Liver (tissue), 9 donors: Measurements from ENCODE around the gene CHST5. TPM values are rescaled to one million over a fixed set of nuclear protein-coding genes. Genes with fewer than 3 reads are reported as not detected.

Experiments used
- DNase-seq: peaks from one replicate; pipeline ENCODE4 v3.0.0-alpha.2; 2017; ENCODE audit warnings: low spot score
- H3K27ac ChIP-seq, 2 donors: one replicate each; pipeline ENCODE4 v1.7.0; 2013; ENCODE audit warnings: inconsistent platforms in 2 of 2, low read length in 2 of 2, control low read depth in 1 of 2, low read depth in 1 of 2, mild to moderate bottlenecking in 1 of 2
- H3K27me3 ChIP-seq, 4 donors: one replicate each; pipeline versions ENCODE4 v1.6.1 to v1.7.0; 2013; ENCODE audit warnings: low read length in 3 of 4, inconsistent platforms in 1 of 4, mild to moderate bottlenecking in 1 of 4, moderate library complexity in 1 of 4; ENCODE audit not compliant: control insufficient read depth in 4 of 4, insufficient read depth in 4 of 4
- H3K36me3 ChIP-seq, 4 donors: one replicate each; pipeline versions ENCODE4 v1.6.1 to v1.7.0; 2013; ENCODE audit warnings: low read length in 3 of 4, mild to moderate bottlenecking in 3 of 4, low read depth in 1 of 4, moderate library complexity in 1 of 4; ENCODE audit not compliant: control insufficient read depth in 4 of 4, insufficient read depth in 3 of 4
- H3K4me1 ChIP-seq, 4 donors: one replicate each; pipeline versions ENCODE4 v1.6.1 to v1.7.0; 2013; ENCODE audit warnings: low read length in 3 of 4, mild to moderate bottlenecking in 3 of 4, moderate library complexity in 1 of 4; ENCODE audit not compliant: control insufficient read depth in 4 of 4, insufficient read depth in 4 of 4
- H3K4me3 ChIP-seq, 3 donors: one replicate each; pipeline versions ENCODE4 v1.6.1 to v1.7.0; 2013; ENCODE audit warnings: low read length in 3 of 3, control low read depth in 1 of 3, low read depth in 1 of 3, mild to moderate bottlenecking in 1 of 3
- H3K9ac ChIP-seq, 2 donors: one replicate each; pipeline ENCODE4 v1.7.0; 2013; ENCODE audit warnings: low read length in 2 of 2, mild to moderate bottlenecking in 2 of 2, moderate library complexity in 2 of 2, control low read depth in 1 of 2, low read depth in 1 of 2
- H3K9me3 ChIP-seq, 4 donors: one replicate each; pipeline versions ENCODE4 v1.6.1 to v1.7.0; 2013; ENCODE audit warnings: low read length in 3 of 4; ENCODE audit not compliant: control insufficient read depth in 4 of 4
- FOXA1 ChIP-seq: IDR thresholded peaks from 2 replicates; pipeline ENCODE4 v1.6.1; 2016; ENCODE audit warnings: antibody characterized with exemption
- HNF4A ChIP-seq, 2 donors: conservative IDR thresholded peaks; 2 replicates each; pipeline ENCODE4 v1.6.1; 2016; ENCODE audit warnings: antibody characterized with exemption in 2 of 2, mild to moderate bottlenecking in 2 of 2
- HNF4G ChIP-seq: IDR thresholded peaks from 2 replicates; pipeline ENCODE4 v1.6.1; 2016; ENCODE audit warnings: antibody characterized with exemption
- JUND ChIP-seq, 2 donors: IDR thresholded peaks; 2 replicates each; pipeline ENCODE4 v1.6.1; 2016; ENCODE audit warnings: antibody characterized with exemption in 2 of 2
- RAD21 ChIP-seq, 2 donors: IDR thresholded peaks; 2 replicates each; pipeline ENCODE4 v1.6.1; 2016; ENCODE audit warnings: antibody characterized with exemption in 2 of 2, mild to moderate bottlenecking in 2 of 2
- RXRA ChIP-seq, 2 donors: IDR thresholded peaks; 2 replicates each; pipeline ENCODE4 v1.6.1; 2017 to 2018; ENCODE audit warnings: antibody characterized with exemption in 2 of 2, mild to moderate bottlenecking in 1 of 2
- TAF1 ChIP-seq: conservative IDR thresholded peaks from 2 replicates; pipeline ENCODE4 v1.6.1; 2016; ENCODE audit warnings: antibody characterized with exemption, mild to moderate bottlenecking
- YY1 ChIP-seq: IDR thresholded peaks from 2 replicates; pipeline ENCODE4 v1.6.1; 2016; ENCODE audit warnings: antibody characterized with exemption, mild to moderate bottlenecking
- WGBS: extraction: QIAGEN DNeasy Blood & Tissue Kit; methylation state at CpG from one replicate; pipeline ENCODE4 v1.1.7; 2013; 5-methylcytosine and 5-hydroxymethylcytosine counted together
- polyA plus RNA-seq, 2 donors: library from polyadenylated mRNA; stranded (reverse) in 1 of 2; unstranded in 1 of 2; fragments of 200-250 nt in 1 of 2; fragments of >200 nt in 1 of 2; fragmentation: Nextera tagmentation in 1 of 2; extraction: Ambion mirVana in 1 of 2; gene quantifications; one replicate each; pipeline versions ENCODE4 v1.2.1 to v1.2.3, GENCODE V29; 2013 to 2015
- total RNA-seq, 2 donors: library from RNA; depleted of rRNA; stranded (reverse); fragments of >200 nt; gene quantifications; one replicate each; pipeline ENCODE4 v1.2.3, GENCODE V29; 2014
- TF ChIP-seq, protein P1 (sequence below): IDR thresholded peaks from 2 replicates; pipeline ENCODE4 v1.6.1; 2016; ENCODE audit warnings: antibody characterized with exemption
- TF ChIP-seq, protein P2 (sequence below): fragments of 150-350 bp; IDR thresholded peaks from 2 replicates; pipeline ENCODE4 v1.5.1; 2017; ENCODE audit warnings: improper control_type of control experiment, low read depth, low read length; ENCODE audit not compliant: missing input control
- TF ChIP-seq, protein P3 (sequence below): IDR thresholded peaks from 2 replicates; pipeline ENCODE4 v1.6.1; 2016; ENCODE audit warnings: antibody characterized with exemption
- donor health status: healthy.
- donor health status: healthy.
- donor health status: healthy.
- donor health status: healthy.
- donor health status: healthy.

Gene CHST5
- total and polyA plus RNA-seq, 4 donors, result not detected

- H3K36me3 ChIP-seq, result no peaks in the 10 kb centered on the region
- no peaks in the 10 kb centered on the region for H3K4me1 ChIP-seq
- H3K27ac ChIP-seq, result no peak overlapping the region
- WGBS, result 82% methylated on average over 7 of the region's 7 CpGs
- DNase-seq, result no peak
- H3K4me3 ChIP-seq, result no peak overlapping the region
- TF ChIP-seq HNF4A (conservative IDR thresholded peaks at IDR 0.05) (no peak), RAD21 (IDR thresholded peaks at IDR 0.05) (no peak), HNF4G (no peak), YY1 (no peak), RXRA (IDR thresholded peaks at IDR 0.05) (no peak)
- TF ChIP-seq, protein P1, sequence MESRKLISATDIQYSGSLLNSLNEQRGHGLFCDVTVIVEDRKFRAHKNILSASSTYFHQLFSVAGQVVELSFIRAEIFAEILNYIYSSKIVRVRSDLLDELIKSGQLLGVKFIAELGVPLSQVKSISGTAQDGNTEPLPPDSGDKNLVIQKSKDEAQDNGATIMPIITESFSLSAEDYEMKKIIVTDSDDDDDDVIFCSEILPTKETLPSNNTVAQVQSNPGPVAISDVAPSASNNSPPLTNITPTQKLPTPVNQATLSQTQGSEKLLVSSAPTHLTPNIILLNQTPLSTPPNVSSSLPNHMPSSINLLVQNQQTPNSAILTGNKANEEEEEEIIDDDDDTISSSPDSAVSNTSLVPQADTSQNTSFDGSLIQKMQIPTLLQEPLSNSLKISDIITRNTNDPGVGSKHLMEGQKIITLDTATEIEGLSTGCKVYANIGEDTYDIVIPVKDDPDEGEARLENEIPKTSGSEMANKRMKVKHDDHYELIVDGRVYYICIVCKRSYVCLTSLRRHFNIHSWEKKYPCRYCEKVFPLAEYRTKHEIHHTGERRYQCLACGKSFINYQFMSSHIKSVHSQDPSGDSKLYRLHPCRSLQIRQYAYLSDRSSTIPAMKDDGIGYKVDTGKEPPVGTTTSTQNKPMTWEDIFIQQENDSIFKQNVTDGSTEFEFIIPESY, result no peak
- TF ChIP-seq, protein P2, sequence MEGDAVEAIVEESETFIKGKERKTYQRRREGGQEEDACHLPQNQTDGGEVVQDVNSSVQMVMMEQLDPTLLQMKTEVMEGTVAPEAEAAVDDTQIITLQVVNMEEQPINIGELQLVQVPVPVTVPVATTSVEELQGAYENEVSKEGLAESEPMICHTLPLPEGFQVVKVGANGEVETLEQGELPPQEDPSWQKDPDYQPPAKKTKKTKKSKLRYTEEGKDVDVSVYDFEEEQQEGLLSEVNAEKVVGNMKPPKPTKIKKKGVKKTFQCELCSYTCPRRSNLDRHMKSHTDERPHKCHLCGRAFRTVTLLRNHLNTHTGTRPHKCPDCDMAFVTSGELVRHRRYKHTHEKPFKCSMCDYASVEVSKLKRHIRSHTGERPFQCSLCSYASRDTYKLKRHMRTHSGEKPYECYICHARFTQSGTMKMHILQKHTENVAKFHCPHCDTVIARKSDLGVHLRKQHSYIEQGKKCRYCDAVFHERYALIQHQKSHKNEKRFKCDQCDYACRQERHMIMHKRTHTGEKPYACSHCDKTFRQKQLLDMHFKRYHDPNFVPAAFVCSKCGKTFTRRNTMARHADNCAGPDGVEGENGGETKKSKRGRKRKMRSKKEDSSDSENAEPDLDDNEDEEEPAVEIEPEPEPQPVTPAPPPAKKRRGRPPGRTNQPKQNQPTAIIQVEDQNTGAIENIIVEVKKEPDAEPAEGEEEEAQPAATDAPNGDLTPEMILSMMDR, result no peak
- TF ChIP-seq, protein P3, sequence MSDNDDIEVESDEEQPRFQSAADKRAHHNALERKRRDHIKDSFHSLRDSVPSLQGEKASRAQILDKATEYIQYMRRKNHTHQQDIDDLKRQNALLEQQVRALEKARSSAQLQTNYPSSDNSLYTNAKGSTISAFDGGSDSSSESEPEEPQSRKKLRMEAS, result no peak
- H3K27me3 ChIP-seq, result peaks cover 0 to 3% (median 1%) of the 10 kb centered on the region in 4 donors
- H3K9ac ChIP-seq, result no peak overlapping the region
- no peaks in the 10 kb centered on the region for H3K9me3 ChIP-seq
Measured at GRCh38 chr16:75481475-75481874, 54.4 kb downstream of the CHST5 start.

DNA sequence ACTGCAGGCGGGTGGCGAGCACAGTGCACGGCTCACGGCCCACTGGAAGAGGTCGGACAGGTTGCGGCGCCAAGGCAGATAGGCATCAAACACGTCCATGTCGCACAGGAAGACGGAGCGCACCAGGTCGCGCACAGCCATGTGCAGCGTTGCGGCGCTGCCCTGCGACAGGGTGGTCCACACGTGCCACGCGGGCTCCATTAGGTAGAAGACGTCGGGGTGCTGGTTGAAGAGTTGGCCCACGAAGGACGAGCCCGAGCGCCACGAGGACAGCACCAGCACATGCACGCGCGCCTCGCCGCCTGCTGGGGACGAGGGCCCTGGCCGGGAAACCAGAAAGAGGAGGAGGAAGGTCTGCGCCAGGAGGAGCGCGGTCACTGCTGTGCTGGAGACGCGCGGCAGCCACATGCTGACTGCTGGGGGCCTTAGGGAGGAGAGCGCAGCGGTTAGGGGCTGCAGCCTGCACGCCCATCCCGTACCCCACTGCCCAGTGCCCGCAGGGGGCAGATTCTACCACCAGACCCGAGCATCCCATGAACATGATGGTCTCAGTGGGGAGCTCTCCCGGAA is 56.4 kb downstream of the CHST5 start:
- 96% methylated on average over 47 of the region's 47 CpGs for WGBS
- Histone ChIP-seq H3K9me3 (no peaks in the 10 kb centered on the region), H3K9ac (no peak overlapping the region), H3K4me1 (no peaks in the 10 kb centered on the region), H3K4me3 (no peak overlapping the region), H3K27me3 (no peaks in the 10 kb centered on the region), H3K27ac (no peak overlapping the region), H3K36me3 (no peaks in the 10 kb centered on the region)
- no peak for TF ChIP-seq FOXA1
- TF ChIP-seq TAF1, result no peak
- TF ChIP-seq JUND (IDR thresholded peaks at IDR 0.05), result no peak
- no peak for DNase-seq

Other genes with a start within 250 kb of the CHST5 start
- 10 to 100 TPM; 20.5 to 34.4 TPM for gene CFDP1, start 102.6 kb downstream of the CHST5 start, total RNA-seq
- 10 to 100 TPM; 33.4 to 49.2 TPM for gene CFDP1, start 102.6 kb downstream of the CHST5 start, polyA plus RNA-seq
- 10 to 100 TPM; 19.2 to 25.4 TPM for gene TMEM170A, start 71.4 kb downstream of the CHST5 start, total RNA-seq
- 10 to 100 TPM in 1 of 2 donors, 1 to 10 TPM in 1; 5.8 to 13.3 TPM for gene TMEM170A, start 71.4 kb downstream of the CHST5 start, polyA plus RNA-seq
- gene CHST6, start 40.7 kb downstream of the CHST5 start, total RNA-seq, result under 1 TPM; under 0.01 to 0.17 TPM
- not detected for gene CHST6, start 40.7 kb downstream of the CHST5 start, polyA plus RNA-seq
- 1 to 10 TPM; 2.0 to 2.1 TPM for gene TMEM231, start 20.1 kb upstream of the CHST5 start, total RNA-seq
- 1 to 10 TPM in 1 of 2 donors, under 1 TPM in 1; 0.60 to 1.9 TPM for gene TMEM231, start 20.1 kb upstream of the CHST5 start, polyA plus RNA-seq
- 10 to 100 TPM; 26.5 to 56.9 TPM for gene GABARAPL2, start 30.3 kb upstream of the CHST5 start, total RNA-seq
- 100 to 1,000 TPM in 1 of 2 donors, 10 to 100 TPM in 1; 66.1 to 123 TPM for gene GABARAPL2, start 30.3 kb upstream of the CHST5 start, polyA plus RNA-seq
- gene ADAT1, start 87.2 kb upstream of the CHST5 start, total RNA-seq, result 10 to 100 TPM; 22.6 to 42.3 TPM
- gene ADAT1, start 87.2 kb upstream of the CHST5 start, polyA plus RNA-seq, result 10 to 100 TPM; 13.2 to 14.3 TPM
- 10 to 100 TPM; 54.6 to 65.5 TPM for gene KARS1, start 111.6 kb upstream of the CHST5 start, total RNA-seq
- gene KARS1, start 111.6 kb upstream of the CHST5 start, polyA plus RNA-seq, result 10 to 100 TPM; 47.3 to 49.9 TPM
- gene TERF2IP, start 111.7 kb upstream of the CHST5 start, total RNA-seq, result 10 to 100 TPM; 23.7 to 69.5 TPM
- gene TERF2IP, start 111.7 kb upstream of the CHST5 start, polyA plus RNA-seq, result 10 to 100 TPM; 21.7 to 22.8 TPM
- gene CPHXL2, start 140.9 kb upstream of the CHST5 start, total RNA-seq, result not detected
- gene CPHXL2, start 140.9 kb upstream of the CHST5 start, polyA plus RNA-seq, result not detected
- under 1 TPM in 1 of 2 donors, not detected in 1; 0.42 TPM for gene DUXB, start 165.4 kb upstream of the CHST5 start, total RNA-seq
- gene DUXB, start 165.4 kb upstream of the CHST5 start, polyA plus RNA-seq, result not detected
- not detected for gene CPHXL, start 190.4 kb upstream of the CHST5 start, total RNA-seq
- gene CPHXL, start 190.4 kb upstream of the CHST5 start, polyA plus RNA-seq, result not detected